Amygdala (tissue), 56 donors: Measurements from ENCODE around the gene TDP1.

Experiments
- DNase-seq, 56 donors: peaks; one replicate each; lab custom pipeline; 2025; lab: John Stamatoyannopoulos, UW

The TDP1 gene

DNA sequence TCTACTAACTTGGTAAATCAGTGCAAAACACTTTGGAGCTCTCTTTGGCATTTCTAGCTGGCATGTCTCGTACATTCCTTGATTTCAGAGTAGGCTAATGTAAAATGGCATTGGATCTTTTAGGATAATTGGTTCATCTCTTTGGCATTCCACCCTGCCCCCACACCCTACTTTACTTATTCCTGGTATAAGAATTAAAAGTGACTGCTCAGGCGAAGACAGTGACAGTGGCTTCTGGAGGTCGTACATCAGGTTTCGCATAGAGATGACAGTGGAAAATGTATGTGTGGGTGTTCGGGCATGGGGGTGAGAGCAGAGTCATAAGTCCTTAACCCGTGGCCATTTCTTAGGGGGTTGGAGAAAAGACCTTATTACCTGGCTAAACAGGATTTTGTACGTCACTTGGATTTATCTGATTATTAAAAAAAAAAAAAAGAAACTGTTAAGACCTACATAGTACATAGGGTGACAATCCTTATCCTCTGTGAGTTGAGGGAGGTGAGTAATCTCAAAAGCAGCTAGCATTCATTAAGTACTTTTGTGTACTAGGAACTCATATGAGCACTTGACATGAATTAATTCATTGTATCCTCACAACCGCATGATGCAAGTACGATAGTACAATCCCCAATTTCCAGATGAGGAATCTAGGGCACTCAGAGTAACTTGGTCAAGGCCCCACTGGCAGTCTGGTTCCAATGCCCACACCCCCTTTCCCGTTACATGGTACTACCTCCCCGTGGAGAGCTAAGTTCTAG, 83.7 kb downstream of the TDP1 start:
- no peak for DNase-seq

DNA sequence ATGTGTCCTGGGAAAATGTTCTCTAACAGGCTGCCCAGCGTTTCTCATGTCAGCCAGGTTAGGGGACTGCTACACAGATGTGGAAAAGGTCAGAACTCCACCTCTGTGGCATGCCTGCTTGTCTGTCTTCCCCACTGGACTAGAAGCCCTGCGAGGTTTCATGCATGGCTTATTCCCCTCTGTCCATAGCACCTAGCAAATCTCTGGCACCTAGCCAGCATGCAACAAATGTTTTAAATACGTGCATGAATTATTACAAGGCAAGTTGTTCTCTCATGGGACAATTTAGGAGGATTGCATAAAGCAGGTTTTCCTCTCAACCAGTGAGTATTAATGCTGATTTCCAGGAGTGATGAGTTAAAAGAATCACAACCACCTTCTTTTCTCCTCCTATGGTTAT, 84.7 kb downstream of the TDP1 start:
- no peak for DNase-seq

GRCh38 chr14:90042496-90043252, 86.9 kb downstream of the TDP1 start:
- DNase-seq: no peak

GRCh38 chr14:90045616-90046015, 89.9 kb downstream of the TDP1 start:
- no peak for DNase-seq

GRCh38 chr14:90049390-90049789, 93.7 kb downstream of the TDP1 start:
- no peak for DNase-seq

- DNase-seq: no peak
These were observed 94.5 kb downstream of the TDP1 start for GRCh38 chr14:90050271-90050670.

DNA sequence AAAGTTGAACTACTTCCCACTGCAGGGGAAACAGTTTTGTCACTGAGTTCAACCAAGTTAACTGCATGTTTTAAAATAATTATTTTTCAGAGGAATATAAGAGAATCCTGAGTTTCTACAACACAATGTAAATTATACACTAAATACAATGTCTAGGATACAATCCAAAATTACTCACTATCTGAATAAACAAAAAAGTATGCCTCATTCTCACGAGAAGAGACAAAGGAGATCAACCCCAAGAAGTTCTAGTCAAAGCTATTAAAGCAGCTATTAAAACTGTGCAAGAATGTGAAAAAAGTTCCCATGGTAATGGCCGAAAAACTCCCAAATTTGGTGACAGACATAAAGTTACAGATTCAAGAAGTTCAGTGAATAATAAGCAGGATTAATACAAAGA, 97.3 kb downstream of the TDP1 start:
- DNase-seq: no peak

GRCh38 chr14:90054803-90055202, 99.1 kb downstream of the TDP1 start:
- DNase-seq: no peak

DNA sequence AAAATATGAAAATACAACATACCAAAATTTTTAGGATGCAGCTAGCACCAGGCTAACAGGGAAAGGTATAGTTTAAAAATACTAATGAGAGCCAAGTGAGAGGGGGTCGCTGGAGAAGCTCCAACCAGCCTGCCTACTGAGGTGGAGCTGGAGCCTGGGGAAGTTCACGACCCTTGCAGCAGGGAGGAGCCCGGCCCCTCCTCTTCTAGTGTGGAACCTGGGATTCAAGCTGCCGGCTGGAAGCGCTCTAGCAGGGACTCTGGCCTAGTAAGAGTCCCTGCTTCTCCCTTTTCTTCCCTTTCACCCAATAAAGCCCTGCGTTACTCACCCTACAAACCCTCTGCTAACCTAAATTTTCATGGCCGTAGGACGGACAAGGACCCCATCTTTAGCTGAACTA, 101.1 kb downstream of the TDP1 start:
- no peak for DNase-seq

DNA sequence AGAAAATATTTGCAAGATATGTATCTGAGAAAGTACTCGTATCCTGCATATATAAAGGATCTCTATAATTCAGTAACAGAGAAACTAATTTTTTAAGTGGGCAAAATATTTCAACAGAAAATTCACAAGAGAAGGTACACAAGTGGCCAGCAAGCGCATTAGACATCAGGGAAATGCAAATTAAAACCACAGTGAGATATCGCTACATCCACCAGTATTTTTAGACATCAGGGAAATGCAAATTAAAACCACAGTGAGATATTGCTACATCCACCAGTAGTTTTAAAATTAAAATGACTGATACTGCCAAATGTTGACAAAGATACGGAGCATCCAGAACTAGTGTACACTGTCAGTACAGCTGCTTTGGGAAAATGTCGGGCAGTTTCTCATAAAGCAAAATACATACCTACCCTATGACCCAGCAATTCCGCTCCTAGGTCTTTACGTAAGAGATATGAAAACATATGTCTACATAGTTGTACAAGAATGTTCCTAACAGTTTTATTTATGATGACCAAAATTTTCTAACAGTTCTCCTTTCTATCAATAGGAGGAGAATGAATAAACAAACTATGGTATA, 103.2 kb downstream of the TDP1 start:
- no peak for DNase-seq

DNA sequence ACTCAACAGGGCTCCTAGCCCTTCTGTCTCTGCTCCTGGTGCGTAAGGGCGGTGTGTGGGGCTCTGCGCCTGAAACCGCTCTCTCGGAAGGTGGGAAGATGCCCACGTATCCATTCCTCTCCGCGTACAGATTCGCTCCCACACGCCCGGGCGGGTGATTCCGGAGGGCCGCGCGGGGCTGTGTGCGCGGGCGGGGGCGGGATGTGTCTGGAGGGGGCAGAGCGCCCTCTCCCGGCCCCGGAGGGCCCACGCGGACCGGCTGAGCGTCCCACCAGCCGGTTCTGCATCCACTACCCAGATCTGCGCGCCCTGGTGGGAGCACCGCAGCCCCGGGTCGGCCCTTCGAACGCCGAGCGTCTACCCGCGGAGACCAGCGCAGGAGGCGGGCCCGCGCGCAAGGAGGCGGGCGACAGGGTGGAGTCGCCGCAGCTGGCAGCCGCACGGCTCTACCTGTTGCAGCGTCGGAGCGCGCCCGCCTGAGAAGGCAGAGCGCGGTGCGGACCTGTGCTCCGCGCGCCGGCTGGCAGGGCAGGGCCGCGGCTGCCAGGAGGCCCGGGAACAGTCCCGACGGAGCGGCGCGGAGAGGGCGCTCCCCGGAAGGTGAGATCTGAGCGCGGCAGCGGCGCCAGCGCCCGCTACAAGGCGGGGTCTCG, 104.7 kb downstream of the TDP1 start:
- DNase-seq: peak in 48 of 56 donors; percentile 5 to 81 (median 47)

- peak in 1 of 56 donors; percentile 14 for DNase-seq
These were observed 105.4 kb downstream of the TDP1 start for GRCh38 chr14:90060965-90061684.

DNA sequence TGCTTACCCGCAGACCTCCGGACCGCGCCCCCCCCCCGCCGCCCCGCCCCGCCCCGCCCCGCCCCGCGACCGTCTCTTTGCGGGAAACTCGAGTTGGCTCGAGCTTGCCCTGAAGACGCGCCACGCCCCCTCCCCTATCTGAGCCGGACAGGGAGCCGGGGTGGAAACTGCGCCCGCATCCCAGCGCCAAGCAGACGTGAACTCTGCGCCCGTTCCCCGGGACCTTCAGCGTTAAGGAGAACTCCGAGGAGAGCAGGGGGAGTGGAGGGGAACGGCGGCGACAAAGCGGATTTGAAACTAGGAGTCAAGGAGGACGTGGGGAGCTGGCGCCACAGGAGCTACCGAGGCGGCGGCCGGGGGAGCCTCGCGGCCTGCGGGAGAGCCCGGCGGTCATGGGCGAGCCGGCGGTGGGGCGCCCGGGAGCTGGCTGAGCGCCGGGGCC, 106.0 kb downstream of the TDP1 start, which contains the start of gene KCNK13:
KCNK13 (plus strand) TSS at position 310 of the 442 bp plus-strand sequence. CDS start 212 bp downstream, outside the sequence.
- DNase-seq: peak in 3 of 56 donors; percentile 6

- DNase-seq: peak in 1 of 56 donors; percentile 2
These were observed 106.5 kb downstream of the TDP1 start for GRCh38 chr14:90062127-90062794.

GRCh38 chr14:90062822-90063539, 107.3 kb downstream of the TDP1 start:
- no peak for DNase-seq

DNA sequence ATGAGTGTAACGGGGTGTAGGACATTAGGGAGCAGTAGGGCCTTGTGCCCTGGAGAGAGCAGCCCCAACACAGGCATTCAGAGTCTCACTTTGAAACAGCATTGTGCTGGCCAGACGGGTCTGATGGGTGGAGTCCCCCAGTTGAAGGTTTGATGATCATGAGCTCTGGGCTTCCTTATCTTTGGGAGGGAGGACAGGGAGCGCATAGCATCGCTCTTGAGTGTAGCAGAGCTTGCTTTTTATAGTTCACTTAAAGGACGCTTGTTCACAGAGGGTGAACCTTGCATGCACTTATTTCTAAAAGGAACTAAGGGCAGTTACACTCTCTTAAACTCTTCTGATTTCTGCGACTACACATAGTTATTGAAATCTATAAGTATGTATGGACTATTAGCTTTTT, 116.6 kb downstream of the TDP1 start:
- no peak for DNase-seq

GRCh38 chr14:90079576-90079975, 123.8 kb downstream of the TDP1 start:
- DNase-seq: no peak

GRCh38 chr14:90087433-90087832, 131.7 kb downstream of the TDP1 start:
- peak in 18 of 56 donors; percentile 1 to 71 (median 18) for DNase-seq

DNA sequence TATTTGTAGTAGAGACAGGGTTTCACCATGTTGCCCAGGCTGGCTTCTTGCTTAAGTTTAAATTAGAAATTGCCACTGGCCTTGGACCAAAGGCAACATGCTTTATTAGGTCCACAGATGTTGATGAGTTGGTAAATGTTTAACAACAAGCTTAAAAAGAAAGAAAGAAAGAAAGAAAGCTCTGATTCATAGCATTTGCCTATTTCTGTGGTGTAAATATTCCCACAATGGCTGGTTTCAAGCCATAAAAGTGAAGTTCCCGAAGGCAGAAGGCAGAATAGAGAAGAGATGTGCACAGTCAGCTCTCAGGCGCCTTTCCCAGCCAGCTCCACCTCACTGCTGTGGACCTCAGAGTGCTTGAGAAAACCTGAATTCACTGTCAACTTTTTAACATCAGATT, 132.4 kb downstream of the TDP1 start:
- no peak for DNase-seq
